GM19043 (cell line): ENCODE results near the gene RALGPS1.

Experiments used
- ATAC-seq: cut with Tn5 transposase; IDR thresholded peaks from one replicate; pipeline ENCODE4 v1.9.1; 2021; ENCODE audit warnings: low read depth; ENCODE audit not compliant: unreplicated experiment

The RALGPS1 gene

DNA sequence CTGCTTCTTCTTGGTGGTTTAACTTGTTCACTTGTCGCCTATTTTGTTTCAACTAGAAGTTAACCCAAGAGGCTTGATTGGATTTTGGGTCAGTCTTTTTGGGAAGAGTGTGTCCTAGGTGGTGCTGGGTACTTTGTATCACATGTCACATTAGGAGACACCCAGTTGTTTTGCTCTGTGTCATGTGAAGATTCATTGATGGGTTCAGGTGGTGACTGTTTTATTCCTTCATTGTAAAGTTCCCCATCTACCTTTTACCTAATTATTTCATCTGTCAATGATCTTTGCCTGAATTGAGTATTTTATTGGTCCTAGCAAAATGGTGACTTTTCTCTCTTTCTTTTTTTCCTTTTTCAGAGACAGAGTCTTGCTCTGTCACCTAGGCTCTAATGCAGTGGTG is 69.2 kb downstream of the RALGPS1 start:
- no peak for ATAC-seq

DNA sequence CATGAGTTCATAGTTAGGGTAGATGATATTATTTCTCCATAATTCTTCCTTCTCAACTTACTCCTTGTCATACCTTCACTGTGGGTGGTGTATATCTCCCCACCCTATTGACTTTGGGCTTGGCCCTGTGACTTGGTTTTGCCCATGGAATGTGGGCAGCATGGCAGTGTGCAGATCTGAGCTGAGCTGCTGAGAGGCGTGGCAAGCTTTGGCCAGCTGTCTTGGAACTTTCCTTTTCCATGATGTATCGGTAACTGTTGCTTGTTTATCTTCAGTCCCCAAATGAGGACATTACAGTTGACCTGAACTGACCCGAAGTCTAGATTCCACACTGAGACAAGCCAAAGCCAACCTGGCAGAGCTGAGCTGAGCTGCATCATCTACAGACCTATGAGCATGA is 70.4 kb downstream of the RALGPS1 start:
- no peak for ATAC-seq

DNA sequence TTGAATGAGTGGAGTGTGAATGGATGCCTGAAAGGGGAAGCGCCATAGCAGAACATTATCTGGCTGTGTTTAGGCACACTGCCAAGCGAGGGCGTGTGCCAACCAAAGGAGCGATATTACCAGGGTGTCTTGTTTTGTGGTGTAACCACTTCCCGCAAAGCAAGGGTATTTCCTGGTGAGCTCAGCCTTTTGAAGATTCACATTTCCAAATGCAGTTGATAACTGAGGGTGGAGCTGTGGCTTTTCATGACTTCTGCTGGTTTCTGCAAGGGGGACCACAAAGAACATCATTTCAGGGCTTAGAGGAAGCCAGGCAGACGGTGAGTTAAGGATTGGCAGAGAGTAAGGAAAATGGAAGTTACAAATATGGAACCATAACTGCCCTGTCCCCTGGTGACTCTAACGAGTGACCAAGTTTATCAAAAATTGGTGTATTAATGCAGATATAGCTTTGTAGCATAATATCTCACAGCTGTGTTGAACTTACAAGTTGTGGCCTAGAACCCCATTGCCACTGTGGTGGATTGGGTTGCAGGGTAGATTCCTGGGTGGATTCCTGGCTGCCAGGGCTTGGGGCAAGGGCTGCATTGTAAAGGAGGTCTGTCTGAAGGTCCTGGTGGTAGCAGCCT is 71.4 kb downstream of the RALGPS1 start:
- ATAC-seq: no peak

DNA sequence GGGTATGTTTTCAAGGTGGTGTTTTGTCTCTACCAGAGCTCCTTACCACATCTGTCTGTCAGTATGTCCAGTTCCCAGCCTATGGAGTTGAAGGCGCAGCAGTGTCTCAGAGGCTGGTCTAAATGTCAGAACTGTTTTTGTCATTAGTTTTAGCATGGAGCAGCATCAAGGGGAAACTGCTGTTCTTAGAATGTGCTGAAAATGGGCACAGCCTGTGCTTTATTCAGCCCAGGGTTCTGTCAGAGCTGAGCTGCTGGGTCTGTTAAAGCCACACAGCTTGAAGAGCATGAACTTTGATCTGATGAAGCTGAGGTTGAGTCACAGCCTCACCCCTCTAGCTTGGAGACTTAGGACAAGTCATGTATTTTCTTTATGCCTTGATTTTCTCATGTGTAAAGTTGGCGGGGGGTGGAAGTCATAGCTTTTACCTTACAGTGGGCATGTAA is 71.9 kb downstream of the RALGPS1 start:
- ATAC-seq: no peak

DNA sequence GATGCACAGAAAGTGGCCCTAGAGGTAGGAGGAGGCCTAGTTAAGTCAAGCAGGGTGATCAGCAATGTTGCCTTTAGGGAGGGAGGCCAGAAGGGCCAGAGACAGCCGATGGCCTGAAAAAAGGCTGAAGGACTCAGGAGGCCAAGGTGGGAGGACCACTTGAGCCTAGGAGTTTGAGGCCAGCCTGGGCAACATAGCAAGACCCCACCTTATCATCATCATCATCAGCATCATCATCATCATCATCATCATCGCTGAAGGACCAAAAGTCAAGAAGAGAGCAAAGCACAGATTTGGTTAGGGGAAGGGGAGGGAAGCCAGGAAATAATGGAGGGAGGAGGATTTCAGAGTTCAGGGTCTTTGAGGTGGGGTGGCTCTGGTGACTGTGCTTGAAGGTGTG is 74.3 kb downstream of the RALGPS1 start:
- ATAC-seq: no peak

DNA sequence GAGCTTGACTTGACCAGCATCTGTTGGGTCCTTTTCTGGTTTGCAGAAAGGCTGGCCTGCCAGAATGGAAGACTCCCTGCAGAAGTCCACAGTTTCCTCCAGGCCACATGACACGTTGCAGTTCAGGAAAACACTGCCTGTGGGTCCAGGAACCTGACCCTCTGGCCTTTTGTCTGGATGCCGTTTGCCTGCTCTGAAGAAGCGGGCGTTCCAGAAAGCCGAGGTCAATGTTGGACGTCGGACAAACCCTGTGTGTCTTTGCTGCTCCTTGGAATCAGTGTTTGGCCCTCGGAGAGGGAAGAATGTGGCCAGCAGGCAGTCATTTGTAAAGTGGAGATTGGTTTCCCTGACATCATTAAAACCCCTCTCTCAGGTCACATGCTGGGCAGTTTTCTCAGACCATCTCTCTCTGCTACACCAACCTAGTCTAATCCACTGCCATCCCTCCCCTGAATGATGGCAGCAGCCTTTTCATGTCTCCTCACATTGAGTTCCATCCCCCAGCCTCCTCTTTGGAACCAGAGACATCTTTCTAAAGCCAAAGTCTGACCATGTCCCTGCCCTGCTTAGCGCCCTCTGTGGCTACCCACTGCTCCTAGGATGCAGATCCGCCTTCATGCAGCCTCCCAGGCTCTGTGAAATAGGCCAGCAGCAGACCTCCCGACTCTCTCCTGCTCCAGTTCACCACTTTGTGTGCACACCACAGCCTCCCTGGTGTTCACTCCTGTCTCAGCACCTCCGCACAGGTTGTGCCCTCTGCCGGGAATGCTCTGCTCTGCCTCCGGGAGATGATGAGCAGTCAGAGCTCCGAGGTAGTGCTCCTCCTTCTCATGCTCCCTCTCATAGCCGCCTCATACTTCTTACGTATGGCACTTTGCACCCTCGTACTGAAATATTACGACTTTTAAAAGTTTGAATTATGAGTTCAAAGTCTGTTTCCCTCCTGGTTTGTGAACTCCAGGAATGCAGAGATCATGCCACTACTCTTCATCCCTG is 75.6 kb downstream of the RALGPS1 start:
- no peak for ATAC-seq

DNA sequence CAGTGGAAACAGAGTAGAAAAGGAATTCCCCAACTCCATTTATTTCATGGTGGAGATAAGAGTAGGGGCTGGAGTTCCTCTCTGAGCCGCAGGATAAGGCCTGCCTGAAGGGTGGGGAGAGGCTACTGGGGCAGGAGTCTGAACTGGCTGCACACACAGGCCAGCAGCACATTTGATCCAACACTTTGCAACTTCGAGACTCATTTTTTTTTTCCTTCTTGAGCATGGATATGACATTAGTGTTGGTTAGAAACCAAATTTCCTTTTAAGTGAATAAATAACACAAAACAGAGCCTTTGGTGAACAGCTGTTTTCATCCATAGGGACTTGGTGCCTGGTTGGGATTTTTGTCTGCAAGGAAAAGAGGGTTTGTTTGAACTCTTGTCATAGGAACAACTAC is 76.6 kb downstream of the RALGPS1 start:
- no peak for ATAC-seq

DNA sequence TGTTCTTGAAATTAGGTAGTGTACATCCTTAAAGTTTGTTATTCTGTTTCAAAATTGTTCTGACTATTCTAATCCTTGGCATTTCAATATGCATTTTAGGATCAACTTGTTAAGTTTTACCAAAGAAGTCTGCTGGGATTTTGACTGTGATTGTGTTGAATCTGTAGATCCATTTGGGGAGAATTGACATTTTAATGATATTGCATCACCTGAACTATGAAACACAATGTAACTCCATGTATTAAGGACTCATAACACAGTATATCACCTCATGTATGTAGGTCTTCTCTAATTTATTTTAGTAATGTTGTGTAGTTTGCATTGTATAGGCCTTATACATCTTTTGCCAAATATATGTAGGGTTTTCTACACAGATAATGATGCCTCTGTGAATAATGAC is 77.8 kb downstream of the RALGPS1 start:
- ATAC-seq: no peak

DNA sequence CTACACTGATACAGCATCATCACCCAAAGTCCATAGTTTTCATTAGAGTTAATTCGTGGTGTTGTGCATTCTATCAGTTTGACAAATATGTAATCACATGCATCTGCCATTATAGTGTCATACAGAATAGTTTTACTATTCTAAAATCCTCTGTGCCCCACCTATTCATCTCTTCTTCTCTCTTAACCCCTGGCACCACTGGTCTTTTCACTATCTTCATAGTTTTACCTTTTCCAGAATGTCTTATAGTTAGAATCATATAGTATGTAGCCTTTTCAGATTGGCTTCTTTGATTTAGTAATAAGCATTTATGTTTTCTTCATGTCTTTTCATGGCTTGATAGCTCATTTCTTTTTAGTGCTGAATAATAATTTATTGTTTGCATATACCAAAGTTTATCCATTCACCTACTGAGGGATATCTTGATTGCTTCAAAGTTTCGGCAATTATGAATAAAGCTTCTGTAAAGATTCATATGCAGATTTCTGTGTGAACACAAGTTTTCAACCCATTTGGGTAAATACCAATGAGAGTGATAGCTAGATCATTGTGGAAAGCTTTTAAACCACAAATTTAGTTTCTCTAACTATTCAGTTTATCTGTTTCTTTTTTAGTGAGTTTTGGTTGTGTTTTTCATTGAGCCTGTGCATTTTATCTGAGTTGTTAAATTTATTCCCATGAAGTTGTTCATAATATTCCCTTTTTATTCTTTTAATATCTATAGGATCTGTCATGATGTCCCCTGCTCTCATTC is 84.9 kb downstream of the RALGPS1 start:
- ATAC-seq: no peak

DNA sequence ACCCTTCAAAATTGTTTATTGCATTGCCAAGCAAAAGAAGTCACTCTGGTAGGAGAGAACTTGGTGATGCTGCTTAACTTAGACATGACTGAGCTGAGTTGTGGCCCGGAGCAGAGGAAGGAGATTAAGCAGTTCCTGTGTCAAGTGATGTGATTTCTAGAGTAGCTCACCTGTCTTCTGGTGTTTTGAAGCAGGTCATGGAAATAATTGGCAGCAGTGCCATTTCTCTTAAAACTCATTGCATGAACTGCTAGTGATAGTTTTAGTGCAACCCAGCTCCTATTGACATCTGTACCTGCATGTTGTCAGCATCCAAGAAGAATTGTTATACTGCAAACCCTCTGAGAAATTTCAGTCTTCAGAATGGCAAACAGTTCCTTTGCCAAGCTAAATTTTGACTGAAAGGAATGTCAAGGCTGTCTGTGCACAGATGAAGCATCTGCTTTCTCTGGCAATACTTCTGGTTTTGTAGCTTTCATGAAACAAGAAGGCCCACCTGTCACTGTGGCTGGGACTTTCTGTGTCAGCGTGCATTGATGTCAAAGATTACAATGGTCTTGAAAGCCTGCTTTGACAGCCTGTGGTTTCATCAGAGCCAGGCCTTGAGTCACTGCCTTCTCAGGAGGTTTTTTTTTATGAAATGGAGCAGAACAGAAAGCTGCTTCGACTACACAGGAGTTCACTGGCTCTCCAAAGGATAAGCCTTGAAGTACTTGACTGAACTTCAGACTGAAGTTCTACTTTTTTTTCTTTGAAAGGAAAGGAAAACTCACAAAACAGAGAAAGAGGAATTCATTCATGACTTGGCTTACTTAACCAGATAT is 90.6 kb downstream of the RALGPS1 start:
- peak; percentile 94 for ATAC-seq

DNA sequence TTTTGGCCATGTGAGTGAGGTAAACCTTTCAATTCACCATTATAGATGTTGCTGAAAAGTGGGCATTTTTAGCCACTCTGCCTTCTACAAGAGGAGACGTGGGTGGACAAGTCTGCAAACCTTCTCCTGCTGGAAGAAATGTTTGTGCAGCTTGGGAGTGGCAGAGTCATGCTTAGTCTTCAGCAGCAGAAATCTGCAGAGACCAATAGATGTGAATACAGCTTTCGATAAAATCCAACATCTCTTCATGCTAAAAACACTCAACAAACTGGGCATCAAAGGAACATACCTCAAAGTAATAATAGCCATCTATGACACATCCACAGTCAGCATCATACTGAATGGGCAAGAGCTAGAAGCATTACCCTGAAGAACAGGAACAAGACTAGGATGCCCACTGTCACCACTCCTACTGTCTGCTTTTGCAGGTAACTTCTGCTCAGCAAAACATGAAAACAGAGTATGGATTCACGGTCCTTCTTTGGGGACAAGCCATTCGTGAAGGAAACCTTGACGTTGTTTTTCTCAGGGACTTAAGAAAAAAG is 91.3 kb downstream of the RALGPS1 start:
- ATAC-seq: no peak

DNA sequence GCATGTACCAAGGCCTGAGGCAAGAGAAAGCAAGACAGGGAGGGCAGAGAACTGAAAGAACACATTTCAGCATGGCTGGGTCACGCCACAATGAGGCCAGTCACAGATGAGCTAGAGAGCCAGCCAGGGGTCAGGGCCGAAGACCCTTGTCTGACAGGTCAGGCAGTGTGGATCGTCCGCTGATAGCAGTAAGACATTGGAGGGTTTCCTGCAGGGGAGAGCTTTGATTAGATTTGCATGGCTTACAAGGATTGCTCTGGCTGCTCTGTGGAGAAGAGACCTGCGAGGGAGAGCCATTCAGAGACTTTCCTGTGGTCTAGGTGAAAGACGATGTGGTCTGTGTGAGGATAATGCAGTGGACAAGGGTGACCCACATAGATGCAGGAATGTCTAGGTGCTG is 93.1 kb downstream of the RALGPS1 start:
- ATAC-seq: no peak

DNA sequence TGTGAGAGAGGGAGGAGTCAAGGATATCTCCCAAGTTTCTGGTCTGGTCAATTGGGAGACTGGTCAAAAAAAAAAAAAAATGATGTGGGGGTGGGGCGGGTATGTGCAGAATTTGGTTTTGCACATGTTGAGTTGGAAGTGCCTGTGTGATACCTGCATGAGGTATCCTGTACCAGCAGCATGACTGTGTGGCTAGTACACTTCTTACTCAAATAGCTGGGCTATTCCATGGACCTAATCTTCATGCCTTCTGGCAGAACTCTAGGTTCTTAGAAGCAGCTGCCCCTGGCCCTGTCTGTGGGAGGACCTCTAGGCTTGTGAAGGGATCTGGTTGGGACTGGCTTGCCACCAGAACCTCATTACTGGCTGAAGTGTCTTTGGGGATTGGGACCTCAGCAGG is 93.5 kb downstream of the RALGPS1 start:
- no peak for ATAC-seq

DNA sequence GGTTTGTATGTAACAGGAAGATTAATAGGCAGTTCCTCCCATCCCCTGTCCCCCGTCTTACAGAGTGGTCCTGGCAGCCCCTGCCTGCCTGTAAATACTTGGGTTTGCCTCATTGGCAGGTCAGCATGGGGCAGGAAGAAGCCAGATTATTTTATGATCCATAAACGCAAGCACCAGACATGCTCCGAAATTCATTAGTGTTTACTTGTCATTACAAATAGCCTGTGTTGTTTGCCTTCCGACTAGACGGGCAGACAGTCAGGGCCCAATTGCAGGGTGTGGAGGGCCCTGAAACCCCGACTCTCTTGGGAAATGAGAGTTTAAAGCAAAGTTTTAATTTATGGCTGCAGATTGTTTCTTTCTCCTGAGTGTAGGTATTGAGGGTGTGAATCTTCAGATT is 97.2 kb downstream of the RALGPS1 start:
- no peak for ATAC-seq

DNA sequence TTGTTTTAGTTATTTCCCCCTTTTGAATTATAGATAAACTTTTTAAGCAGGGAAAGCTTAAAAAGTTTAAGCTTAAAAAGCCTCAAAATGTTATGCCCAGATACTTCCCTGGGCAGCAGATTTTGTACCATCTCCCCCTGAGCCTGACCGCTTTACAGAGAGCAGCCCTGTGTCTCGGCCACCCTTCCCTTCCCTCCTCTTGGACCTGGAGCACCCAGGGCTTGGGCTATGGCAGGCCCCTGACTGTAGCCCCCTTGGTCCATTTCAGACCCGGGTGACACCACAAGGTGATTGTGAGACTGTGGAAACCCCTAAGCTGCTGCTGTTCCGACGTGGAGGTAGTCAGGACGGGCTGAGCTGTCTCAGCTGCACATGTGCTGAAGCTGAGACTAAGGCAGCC is 97.7 kb downstream of the RALGPS1 start:
- no peak for ATAC-seq

DNA sequence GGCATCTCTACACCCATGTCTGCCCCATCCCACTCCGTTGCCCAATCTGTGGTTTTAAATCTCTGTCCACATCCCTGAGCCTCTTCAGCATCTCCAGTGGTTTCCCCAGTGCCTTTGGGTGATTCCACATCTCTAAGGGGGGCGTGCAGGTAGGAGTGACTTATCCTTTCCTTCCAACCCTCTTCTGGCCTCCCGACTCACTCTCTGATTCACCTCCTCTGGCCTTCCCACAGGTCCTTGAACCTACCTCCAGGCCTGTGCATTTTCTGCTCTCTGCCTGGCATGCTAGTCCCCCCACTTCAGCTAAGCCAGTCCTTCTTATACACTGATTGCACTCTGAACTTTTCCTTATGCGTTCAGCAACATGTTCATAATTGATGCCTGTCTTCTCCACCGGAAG is 99.0 kb downstream of the RALGPS1 start:
- no peak for ATAC-seq

DNA sequence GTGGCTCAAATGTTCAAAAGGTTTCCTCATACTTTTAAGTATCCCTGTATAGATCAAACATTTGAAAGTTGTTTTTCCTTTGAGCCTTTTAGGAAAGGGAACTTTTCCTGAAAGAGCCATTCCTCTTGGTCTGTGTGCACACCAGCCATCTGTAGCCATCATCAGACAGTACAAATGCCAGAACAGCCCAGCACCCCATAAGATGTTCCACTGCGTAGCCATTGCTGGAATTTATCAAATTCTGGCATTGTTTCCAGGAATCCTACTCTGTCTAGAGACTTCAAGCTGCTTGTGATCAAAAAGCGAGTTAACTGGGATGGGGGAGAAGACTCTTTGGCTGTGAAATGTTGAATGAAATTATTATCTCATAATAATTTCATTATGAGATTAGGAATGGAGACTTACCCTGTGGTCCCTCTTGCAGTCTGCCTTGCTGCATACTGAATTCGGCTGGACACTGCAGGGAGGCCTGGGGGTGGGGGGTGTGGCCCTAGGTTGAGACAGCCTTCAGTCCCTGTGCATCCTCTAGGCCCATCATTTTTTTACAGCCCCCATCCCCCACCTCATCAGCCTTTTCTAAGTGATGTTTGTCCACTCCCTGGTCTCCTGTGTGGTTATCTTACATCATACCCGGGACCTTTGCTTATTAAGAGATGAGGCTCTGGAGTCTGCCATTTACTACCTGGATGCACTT is 99.8 kb downstream of the RALGPS1 start:
- no peak for ATAC-seq

DNA sequence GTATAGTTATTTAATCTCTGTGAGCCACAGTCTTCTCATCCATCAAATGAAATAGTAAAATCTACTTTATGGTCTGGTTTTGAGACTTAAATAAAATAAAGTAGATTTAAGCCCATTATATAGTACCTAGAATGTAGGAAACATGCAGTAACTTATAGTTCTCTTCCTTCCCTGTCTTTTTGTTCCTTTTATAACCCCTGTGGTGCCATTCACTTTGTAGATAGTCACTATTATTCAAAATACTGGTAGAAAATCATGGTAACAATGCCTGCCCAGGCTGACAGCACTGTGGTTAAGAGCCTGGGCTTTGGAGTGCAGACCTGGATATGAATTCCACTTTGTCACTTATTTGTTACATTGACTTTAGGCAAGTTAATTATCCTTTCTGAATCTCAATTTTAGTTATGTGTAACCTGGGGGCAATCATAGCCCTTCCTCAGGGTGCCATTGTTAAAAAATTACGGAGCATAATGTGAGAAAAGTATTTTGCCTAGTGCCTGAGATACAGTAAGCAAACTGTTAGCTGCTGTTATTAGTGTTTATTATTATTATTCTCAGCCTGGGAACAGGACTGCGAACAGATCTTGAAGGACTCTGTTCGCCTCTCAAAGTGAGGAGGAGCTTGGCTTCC is 100.4 kb downstream of the RALGPS1 start:
- no peak for ATAC-seq

DNA sequence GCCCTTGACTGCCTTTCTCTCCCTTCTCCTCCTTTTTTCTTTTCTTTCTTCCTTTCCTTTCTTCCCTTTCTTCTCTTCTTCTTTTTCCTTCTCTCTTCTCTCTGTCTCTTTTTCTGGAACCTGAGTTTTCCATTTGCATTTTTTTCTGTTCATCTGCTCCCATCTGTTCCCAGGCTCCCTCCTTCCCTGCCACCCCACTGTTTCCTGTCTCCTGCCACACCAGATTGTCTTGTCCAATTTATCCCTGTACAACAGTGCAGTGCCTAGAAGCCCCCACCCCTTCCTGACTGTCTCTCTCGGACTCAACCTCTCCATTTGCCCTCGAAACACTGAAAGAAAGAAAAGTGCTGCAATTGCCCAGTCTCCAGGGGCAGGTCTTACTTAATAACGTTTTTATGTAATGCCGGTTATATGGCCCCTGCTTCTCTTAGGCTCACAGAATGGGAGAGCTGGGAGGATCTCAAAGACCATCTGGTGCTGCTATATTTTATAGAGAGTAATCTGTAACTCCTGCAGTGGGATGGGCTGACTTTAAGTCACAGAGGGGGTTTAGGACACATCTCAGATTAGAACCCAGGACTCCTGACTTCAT is 101.4 kb downstream of the RALGPS1 start:
- ATAC-seq: no peak
